Liver (tissue), 9 donors: ENCODE measurements around the gene SMPD3. TPM values are rescaled to one million over a fixed set of nuclear protein-coding genes. Genes with fewer than 3 reads are reported as not detected.

Experiments used
- DNase-seq: peaks from one replicate; pipeline ENCODE4 v3.0.0-alpha.2; 2017; ENCODE audit warnings: low spot score
- H3K27ac ChIP-seq, 2 donors: one replicate each; pipeline ENCODE4 v1.7.0; 2013; ENCODE audit warnings: inconsistent platforms in 2 of 2, low read length in 2 of 2, control low read depth in 1 of 2, low read depth in 1 of 2, mild to moderate bottlenecking in 1 of 2
- H3K27me3 ChIP-seq, 4 donors: one replicate each; pipeline versions ENCODE4 v1.6.1 to v1.7.0; 2013; ENCODE audit warnings: low read length in 3 of 4, inconsistent platforms in 1 of 4, mild to moderate bottlenecking in 1 of 4, moderate library complexity in 1 of 4; ENCODE audit not compliant: control insufficient read depth in 4 of 4, insufficient read depth in 4 of 4
- H3K36me3 ChIP-seq, 4 donors: one replicate each; pipeline versions ENCODE4 v1.6.1 to v1.7.0; 2013; ENCODE audit warnings: low read length in 3 of 4, mild to moderate bottlenecking in 3 of 4, low read depth in 1 of 4, moderate library complexity in 1 of 4; ENCODE audit not compliant: control insufficient read depth in 4 of 4, insufficient read depth in 3 of 4
- H3K4me1 ChIP-seq, 4 donors: one replicate each; pipeline versions ENCODE4 v1.6.1 to v1.7.0; 2013; ENCODE audit warnings: low read length in 3 of 4, mild to moderate bottlenecking in 3 of 4, moderate library complexity in 1 of 4; ENCODE audit not compliant: control insufficient read depth in 4 of 4, insufficient read depth in 4 of 4
- H3K4me3 ChIP-seq, 3 donors: one replicate each; pipeline versions ENCODE4 v1.6.1 to v1.7.0; 2013; ENCODE audit warnings: low read length in 3 of 3, control low read depth in 1 of 3, low read depth in 1 of 3, mild to moderate bottlenecking in 1 of 3
- H3K9ac ChIP-seq, 2 donors: one replicate each; pipeline ENCODE4 v1.7.0; 2013; ENCODE audit warnings: low read length in 2 of 2, mild to moderate bottlenecking in 2 of 2, moderate library complexity in 2 of 2, control low read depth in 1 of 2, low read depth in 1 of 2
- H3K9me3 ChIP-seq, 4 donors: one replicate each; pipeline versions ENCODE4 v1.6.1 to v1.7.0; 2013; ENCODE audit warnings: low read length in 3 of 4; ENCODE audit not compliant: control insufficient read depth in 4 of 4
- ATF3 ChIP-seq: IDR thresholded peaks from 2 replicates; pipeline ENCODE4 v1.6.1; 2016; ENCODE audit warnings: antibody characterized with exemption
- EGR1 ChIP-seq, 2 donors: IDR thresholded peaks; 2 replicates each; pipeline ENCODE4 v1.6.1; 2016 to 2018; ENCODE audit warnings: antibody characterized with exemption in 2 of 2, low read depth in 2 of 2
- FOXA1 ChIP-seq: IDR thresholded peaks from 2 replicates; pipeline ENCODE4 v1.6.1; 2016; ENCODE audit warnings: antibody characterized with exemption
- FOXA2 ChIP-seq: IDR thresholded peaks from 2 replicates; pipeline ENCODE4 v1.6.1; 2016; ENCODE audit warnings: antibody characterized with exemption
- GABPA ChIP-seq, 2 donors: IDR thresholded peaks in 1 of 2; conservative IDR thresholded peaks in 1 of 2; 2 replicates each; pipeline ENCODE4 v1.6.1; 2016; ENCODE audit warnings: antibody characterized with exemption in 2 of 2, mild to moderate bottlenecking in 1 of 2, moderate library complexity in 1 of 2
- HNF4A ChIP-seq, 2 donors: conservative IDR thresholded peaks; 2 replicates each; pipeline ENCODE4 v1.6.1; 2016; ENCODE audit warnings: antibody characterized with exemption in 2 of 2, mild to moderate bottlenecking in 2 of 2
- HNF4G ChIP-seq: IDR thresholded peaks from 2 replicates; pipeline ENCODE4 v1.6.1; 2016; ENCODE audit warnings: antibody characterized with exemption
- JUND ChIP-seq, 2 donors: IDR thresholded peaks; 2 replicates each; pipeline ENCODE4 v1.6.1; 2016; ENCODE audit warnings: antibody characterized with exemption in 2 of 2
- NR2F2 ChIP-seq: IDR thresholded peaks from 2 replicates; pipeline ENCODE4 v1.6.1; 2016; ENCODE audit warnings: antibody characterized with exemption
- RAD21 ChIP-seq, 2 donors: IDR thresholded peaks; 2 replicates each; pipeline ENCODE4 v1.6.1; 2016; ENCODE audit warnings: antibody characterized with exemption in 2 of 2, mild to moderate bottlenecking in 2 of 2
- REST ChIP-seq: IDR thresholded peaks from 2 replicates; pipeline ENCODE4 v1.6.1; 2016; ENCODE audit warnings: antibody characterized with exemption, mild to moderate bottlenecking
- RXRA ChIP-seq, 2 donors: IDR thresholded peaks; 2 replicates each; pipeline ENCODE4 v1.6.1; 2017 to 2018; ENCODE audit warnings: antibody characterized with exemption in 2 of 2, mild to moderate bottlenecking in 1 of 2
- SP1 ChIP-seq: IDR thresholded peaks from 2 replicates; pipeline ENCODE4 v1.6.1; 2018; ENCODE audit warnings: antibody characterized with exemption, mild to moderate bottlenecking
- TAF1 ChIP-seq: conservative IDR thresholded peaks from 2 replicates; pipeline ENCODE4 v1.6.1; 2016; ENCODE audit warnings: antibody characterized with exemption, mild to moderate bottlenecking
- WGBS: extraction: QIAGEN DNeasy Blood & Tissue Kit; methylation state at CpG from one replicate; pipeline ENCODE4 v1.1.7; 2013; 5-methylcytosine and 5-hydroxymethylcytosine counted together
- polyA plus RNA-seq, 2 donors: library from polyadenylated mRNA; stranded (reverse) in 1 of 2; unstranded in 1 of 2; fragments of 200-250 nt in 1 of 2; fragments of >200 nt in 1 of 2; fragmentation: Nextera tagmentation in 1 of 2; extraction: Ambion mirVana in 1 of 2; gene quantifications; one replicate each; pipeline versions ENCODE4 v1.2.1 to v1.2.3, GENCODE V29; 2013 to 2015
- total RNA-seq, 2 donors: library from RNA; depleted of rRNA; stranded (reverse); fragments of >200 nt; gene quantifications; one replicate each; pipeline ENCODE4 v1.2.3, GENCODE V29; 2014
- TF ChIP-seq, protein P1 (sequence below): IDR thresholded peaks from 2 replicates; pipeline ENCODE4 v1.6.1; 2016; ENCODE audit warnings: antibody characterized with exemption
- TF ChIP-seq, protein P2 (sequence below): IDR thresholded peaks from 2 replicates; pipeline ENCODE4 v1.6.1; 2016; ENCODE audit warnings: antibody characterized with exemption
- TF ChIP-seq, protein P3 (sequence below): fragments of 150-350 bp; IDR thresholded peaks from 2 replicates; pipeline ENCODE4 v1.5.1; 2017; ENCODE audit warnings: improper control_type of control experiment, low read depth, low read length; ENCODE audit not compliant: missing input control
- donor health status: healthy.
- donor health status: healthy.
- donor health status: healthy.
- donor health status: healthy.
- donor health status: healthy.

Gene SMPD3
- total and polyA plus RNA-seq, 4 donors: 0.33 to 10.6 (median 2.7) TPM

GRCh38 chr16:68491576-68491950 lies 43.3 kb upstream of the SMPD3 start (continued):
- no peak for TF ChIP-seq TAF1

DNA sequence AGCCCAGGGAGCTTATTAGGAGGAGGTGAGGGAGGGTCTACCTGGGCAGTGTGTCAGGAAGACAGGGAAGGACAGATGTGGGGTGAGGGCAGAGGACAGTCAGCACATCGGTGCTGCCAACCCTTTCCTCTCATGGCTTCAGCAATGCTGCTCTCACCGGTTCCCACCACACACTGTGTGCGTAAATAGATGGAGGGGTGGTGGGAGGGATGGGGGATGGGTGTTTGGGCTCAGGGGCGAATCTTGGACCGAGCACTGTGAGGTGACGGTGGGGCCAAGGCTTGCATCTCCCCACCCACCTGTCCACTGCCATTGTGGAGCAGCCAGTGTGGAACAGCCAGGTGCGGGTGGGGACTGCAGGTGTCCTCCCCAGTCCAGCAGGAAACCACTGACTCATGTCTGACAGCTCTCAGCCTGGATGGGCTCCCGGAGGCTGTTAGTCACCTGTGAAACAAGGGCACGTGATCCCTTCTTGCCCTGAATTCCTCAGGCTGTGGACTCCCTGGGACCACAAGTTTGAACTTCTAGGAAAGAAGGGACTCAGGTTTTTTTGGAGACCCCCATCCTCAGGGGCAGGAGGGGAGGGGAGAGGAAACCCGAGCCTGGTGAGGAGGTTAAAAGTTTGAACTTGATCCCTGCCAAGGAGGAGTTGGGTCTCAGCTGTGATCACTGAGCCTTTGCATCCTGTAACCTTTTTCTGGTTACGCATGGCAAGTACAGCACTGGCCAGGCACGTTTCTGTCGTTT lies 42.7 kb upstream of the SMPD3 start:
- no peak for DNase-seq
- no peak for TF ChIP-seq REST
- TF ChIP-seq HNF4A (conservative IDR thresholded peaks at IDR 0.05): no peak
- TF ChIP-seq ATF3: no peak
- TF ChIP-seq RAD21 (IDR thresholded peaks at IDR 0.05): no peak
- TF ChIP-seq, protein P1, sequence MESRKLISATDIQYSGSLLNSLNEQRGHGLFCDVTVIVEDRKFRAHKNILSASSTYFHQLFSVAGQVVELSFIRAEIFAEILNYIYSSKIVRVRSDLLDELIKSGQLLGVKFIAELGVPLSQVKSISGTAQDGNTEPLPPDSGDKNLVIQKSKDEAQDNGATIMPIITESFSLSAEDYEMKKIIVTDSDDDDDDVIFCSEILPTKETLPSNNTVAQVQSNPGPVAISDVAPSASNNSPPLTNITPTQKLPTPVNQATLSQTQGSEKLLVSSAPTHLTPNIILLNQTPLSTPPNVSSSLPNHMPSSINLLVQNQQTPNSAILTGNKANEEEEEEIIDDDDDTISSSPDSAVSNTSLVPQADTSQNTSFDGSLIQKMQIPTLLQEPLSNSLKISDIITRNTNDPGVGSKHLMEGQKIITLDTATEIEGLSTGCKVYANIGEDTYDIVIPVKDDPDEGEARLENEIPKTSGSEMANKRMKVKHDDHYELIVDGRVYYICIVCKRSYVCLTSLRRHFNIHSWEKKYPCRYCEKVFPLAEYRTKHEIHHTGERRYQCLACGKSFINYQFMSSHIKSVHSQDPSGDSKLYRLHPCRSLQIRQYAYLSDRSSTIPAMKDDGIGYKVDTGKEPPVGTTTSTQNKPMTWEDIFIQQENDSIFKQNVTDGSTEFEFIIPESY: no peak
- no peak for TF ChIP-seq FOXA2
- no peak for TF ChIP-seq HNF4G
- TF ChIP-seq SP1: no peak
- no peak for TF ChIP-seq GABPA (IDR thresholded peaks at IDR 0.05 in 1 of 2, conservative IDR thresholded peaks at IDR 0.05 in 1 of 2)
- TF ChIP-seq JUND (IDR thresholded peaks at IDR 0.05): no peak
- no peak for TF ChIP-seq RXRA (IDR thresholded peaks at IDR 0.05)
- TF ChIP-seq, protein P2, sequence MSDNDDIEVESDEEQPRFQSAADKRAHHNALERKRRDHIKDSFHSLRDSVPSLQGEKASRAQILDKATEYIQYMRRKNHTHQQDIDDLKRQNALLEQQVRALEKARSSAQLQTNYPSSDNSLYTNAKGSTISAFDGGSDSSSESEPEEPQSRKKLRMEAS: no peak
- TF ChIP-seq FOXA1: no peak
- Histone ChIP-seq H3K4me1 (peaks cover 0 to 14% (median 5%) of the 10 kb centered on the region in 4 donors), H3K36me3 (no peaks in the 10 kb centered on the region), H3K4me3 (no peak overlapping the region), H3K9me3 (no peaks in the 10 kb centered on the region), H3K27ac (no peak overlapping the region), H3K9ac (no peak overlapping the region), H3K27me3 (no peaks in the 10 kb centered on the region)
- WGBS: 71% methylated on average over 13 of the region's 13 CpGs

GRCh38 chr16:68490358-68490757 lies 42.0 kb upstream of the SMPD3 start:
- H3K9ac ChIP-seq: no peak overlapping the region
- no peak overlapping the region for H3K27ac ChIP-seq
- H3K4me3 ChIP-seq: no peak overlapping the region
- no peaks in the 10 kb centered on the region for H3K36me3 ChIP-seq
- no peaks in the 10 kb centered on the region for H3K27me3 ChIP-seq
- 91% methylated on average over 1 of the region's 1 CpG for WGBS
- no peak for DNase-seq
- H3K4me1 ChIP-seq: peaks cover 0 to 13% (median 5%) of the 10 kb centered on the region in 4 donors
- no peaks in the 10 kb centered on the region for H3K9me3 ChIP-seq
- TF ChIP-seq, protein P3, sequence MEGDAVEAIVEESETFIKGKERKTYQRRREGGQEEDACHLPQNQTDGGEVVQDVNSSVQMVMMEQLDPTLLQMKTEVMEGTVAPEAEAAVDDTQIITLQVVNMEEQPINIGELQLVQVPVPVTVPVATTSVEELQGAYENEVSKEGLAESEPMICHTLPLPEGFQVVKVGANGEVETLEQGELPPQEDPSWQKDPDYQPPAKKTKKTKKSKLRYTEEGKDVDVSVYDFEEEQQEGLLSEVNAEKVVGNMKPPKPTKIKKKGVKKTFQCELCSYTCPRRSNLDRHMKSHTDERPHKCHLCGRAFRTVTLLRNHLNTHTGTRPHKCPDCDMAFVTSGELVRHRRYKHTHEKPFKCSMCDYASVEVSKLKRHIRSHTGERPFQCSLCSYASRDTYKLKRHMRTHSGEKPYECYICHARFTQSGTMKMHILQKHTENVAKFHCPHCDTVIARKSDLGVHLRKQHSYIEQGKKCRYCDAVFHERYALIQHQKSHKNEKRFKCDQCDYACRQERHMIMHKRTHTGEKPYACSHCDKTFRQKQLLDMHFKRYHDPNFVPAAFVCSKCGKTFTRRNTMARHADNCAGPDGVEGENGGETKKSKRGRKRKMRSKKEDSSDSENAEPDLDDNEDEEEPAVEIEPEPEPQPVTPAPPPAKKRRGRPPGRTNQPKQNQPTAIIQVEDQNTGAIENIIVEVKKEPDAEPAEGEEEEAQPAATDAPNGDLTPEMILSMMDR: no peak
- no peak for TF ChIP-seq FOXA2
- TF ChIP-seq NR2F2: no peak
- no peak for TF ChIP-seq RAD21 (IDR thresholded peaks at IDR 0.05)
- TF ChIP-seq EGR1 (IDR thresholded peaks at IDR 0.05; ENCODE audit: low read depth in 2 of 2): no peak
- TF ChIP-seq FOXA1: no peak
- TF ChIP-seq REST: no peak
- TF ChIP-seq HNF4A (conservative IDR thresholded peaks at IDR 0.05): no peak
- no peak for TF ChIP-seq GABPA (IDR thresholded peaks at IDR 0.05 in 1 of 2, conservative IDR thresholded peaks at IDR 0.05 in 1 of 2)
- TF ChIP-seq RXRA (IDR thresholded peaks at IDR 0.05): no peak
- no peak for TF ChIP-seq HNF4G
- TF ChIP-seq TAF1: no peak
- TF ChIP-seq ATF3: no peak
